ENCODE data around the gene SAP30BP.

- TF ChIP-seq CTCF (tag by site-specific recombination; IDR thresholded peaks at IDR 0.05) (no peak), KLF16 (tag by site-specific recombination; IDR thresholded peaks at IDR 0.05) (no peak), ZNF629 (tag by site-specific recombination; IDR thresholded peaks at IDR 0.05) (no peak), ZNF704 (tag by site-specific recombination; IDR thresholded peaks at IDR 0.05) (no peak), ZNF324 (tag by site-specific recombination; IDR thresholded peaks at IDR 0.05) (no peak)
- TF ChIP-seq, protein P1, sequence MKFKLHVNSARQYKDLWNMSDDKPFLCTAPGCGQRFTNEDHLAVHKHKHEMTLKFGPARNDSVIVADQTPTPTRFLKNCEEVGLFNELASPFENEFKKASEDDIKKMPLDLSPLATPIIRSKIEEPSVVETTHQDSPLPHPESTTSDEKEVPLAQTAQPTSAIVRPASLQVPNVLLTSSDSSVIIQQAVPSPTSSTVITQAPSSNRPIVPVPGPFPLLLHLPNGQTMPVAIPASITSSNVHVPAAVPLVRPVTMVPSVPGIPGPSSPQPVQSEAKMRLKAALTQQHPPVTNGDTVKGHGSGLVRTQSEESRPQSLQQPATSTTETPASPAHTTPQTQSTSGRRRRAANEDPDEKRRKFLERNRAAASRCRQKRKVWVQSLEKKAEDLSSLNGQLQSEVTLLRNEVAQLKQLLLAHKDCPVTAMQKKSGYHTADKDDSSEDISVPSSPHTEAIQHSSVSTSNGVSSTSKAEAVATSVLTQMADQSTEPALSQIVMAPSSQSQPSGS (tag by site-specific recombination; IDR thresholded peaks at IDR 0.05; ENCODE audit: low read depth) = no peak
Observed at GRCh38 chr17:75730065-75730464, 62.9 kb downstream of the SAP30BP start.

All from HEK293 (cell line).